CMK (cell line): ENCODE results near the gene BTF3L4.

Experiments
- DNase-seq: peaks from one replicate; pipeline ENCODE4 v3.0.0-alpha.2; 2010; ENCODE audit warnings: low read depth

The BTF3L4 gene

DNA sequence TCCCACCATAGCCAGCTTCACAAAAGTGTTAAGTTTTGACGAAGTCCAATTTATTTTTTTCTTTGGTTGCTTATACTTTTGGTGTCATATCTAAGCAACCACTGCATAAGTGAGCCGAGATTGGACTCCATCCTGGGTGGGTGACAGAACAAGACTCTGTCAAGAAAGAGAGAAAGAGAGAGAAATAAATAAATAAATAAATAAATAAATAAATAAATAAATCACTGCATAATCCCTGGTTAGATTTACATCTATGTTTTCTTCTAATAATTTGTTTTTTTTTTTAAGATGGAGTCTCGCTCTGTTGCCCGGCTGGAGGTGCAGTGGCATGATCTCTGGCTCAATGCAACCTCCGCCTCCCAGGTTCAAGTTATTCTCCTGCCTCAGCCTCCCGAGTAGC lies 67.5 kb downstream of the BTF3L4 start:
- no peak for DNase-seq

DNA sequence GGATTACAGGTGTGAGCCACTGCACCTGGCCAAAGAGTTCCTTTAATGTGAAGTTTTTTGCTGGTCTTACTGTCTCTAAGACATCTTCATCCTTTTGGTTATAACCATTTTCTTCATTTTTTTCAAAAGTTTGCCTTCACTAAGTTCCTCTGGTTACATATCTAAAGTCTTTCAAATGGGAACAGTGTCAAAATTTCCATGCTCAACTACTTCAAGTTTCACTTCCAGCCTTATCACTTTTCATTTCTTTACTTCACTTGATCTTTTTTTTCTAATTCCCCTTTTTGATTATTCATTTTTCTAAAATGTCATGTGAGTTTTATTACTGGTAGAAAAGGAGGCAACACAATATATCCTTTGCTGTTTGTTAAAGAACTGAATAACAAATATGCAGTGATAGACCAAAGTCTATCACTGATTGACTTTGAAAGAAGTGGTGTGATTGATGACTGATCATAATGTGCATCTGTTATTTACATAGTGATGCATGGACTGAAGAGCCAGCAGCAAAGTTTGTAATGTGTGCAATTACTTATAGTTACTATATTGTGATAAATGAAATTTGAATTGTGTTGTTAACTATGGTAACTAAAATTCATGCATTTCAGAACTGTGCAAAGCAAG lies 69.8 kb downstream of the BTF3L4 start:
- DNase-seq, result no peak

DNA sequence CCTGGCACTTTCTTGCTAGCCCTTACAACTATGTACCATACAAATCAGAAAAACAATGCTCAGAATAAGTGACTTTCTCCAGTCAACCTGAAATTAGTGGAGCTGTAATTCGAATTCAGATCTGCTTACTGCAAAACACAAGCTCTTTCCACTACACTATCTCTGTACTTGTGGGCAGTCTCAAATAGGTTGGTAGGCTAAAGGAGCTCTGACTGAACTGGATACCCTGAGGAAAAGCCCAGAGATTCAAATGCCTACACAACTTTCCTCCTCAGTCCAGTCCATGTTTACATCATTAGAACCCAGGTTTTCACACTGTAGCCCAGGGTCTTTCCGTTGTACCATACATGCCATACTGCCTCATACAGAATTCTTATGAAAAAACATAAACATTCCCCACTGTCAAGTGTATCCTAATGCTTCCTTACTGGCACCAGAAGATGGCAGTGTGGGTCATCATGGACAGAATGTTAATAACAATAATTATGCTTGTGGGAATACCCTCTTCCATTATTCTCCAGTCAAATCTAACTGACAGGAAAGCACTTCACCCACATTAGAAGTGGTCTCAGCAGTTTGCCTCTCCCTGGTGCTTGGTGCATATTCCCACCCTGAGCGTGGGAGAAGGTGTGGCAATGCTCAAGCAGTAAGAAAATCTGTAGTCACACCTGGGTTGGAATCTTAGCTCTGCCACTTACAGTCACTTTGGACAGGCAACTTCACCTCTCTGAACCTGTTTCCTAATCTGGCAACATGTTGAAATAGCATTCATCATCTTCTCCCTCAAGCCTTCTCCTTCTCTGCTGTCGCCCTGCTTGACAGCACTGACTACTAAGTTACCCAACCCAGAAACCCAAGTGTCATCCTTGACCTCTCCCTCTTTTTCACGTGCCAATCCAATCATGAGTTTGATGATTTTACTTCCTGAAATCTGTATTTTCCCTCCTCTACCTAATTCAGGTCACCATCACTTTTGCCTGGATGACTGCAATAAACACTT lies 71.4 kb downstream of the BTF3L4 start:
- DNase-seq, result no peak

DNA sequence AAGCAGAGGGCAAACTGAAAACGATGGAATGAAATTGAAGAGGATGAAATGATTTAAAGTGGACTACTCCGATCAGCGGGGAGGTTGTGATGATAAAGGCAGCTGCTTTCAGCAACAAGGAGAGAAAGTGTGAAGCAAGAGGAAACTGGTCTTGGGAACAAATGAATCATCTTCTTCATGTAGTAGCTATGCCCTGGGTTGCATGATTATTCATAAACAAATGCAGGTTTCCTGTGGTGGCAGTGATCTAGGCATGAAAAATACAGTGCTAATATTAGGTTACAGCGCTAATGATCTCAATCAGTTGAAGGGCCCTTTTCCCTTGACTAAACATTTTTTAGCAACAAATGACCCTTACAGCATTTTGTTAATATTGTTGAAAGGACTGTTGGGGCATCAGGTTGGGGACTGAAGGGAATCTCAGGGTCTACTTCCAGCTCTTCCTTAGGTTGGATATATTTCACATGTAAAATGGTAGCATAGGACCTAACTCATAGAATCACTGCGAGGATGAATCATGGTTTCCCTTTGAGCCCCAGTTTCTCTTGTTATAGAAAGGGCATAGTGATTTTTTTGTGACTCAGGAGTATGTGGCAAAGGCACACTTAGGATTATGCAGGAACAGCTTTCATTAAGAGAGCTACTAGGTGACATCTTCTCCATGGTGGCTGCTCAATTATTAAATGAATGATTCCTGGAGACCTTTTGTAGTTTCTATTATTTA lies 83.9 kb downstream of the BTF3L4 start:
- no peak for DNase-seq
